Liver (tissue), 3 donors: ENCODE data around the gene GOSR1.

Source experiments
- FOXA1 ChIP-seq: IDR thresholded peaks from 2 replicates; pipeline ENCODE4 v1.6.1; 2016; ENCODE audit warnings: antibody characterized with exemption
- HNF4A ChIP-seq, 2 donors: conservative IDR thresholded peaks; 2 replicates each; pipeline ENCODE4 v1.6.1; 2016; ENCODE audit warnings: antibody characterized with exemption in 2 of 2, mild to moderate bottlenecking in 2 of 2
- JUND ChIP-seq, 2 donors: IDR thresholded peaks; 2 replicates each; pipeline ENCODE4 v1.6.1; 2016; ENCODE audit warnings: antibody characterized with exemption in 2 of 2
- RAD21 ChIP-seq, 2 donors: IDR thresholded peaks; 2 replicates each; pipeline ENCODE4 v1.6.1; 2016; ENCODE audit warnings: antibody characterized with exemption in 2 of 2, mild to moderate bottlenecking in 2 of 2
- REST ChIP-seq: IDR thresholded peaks from 2 replicates; pipeline ENCODE4 v1.6.1; 2016; ENCODE audit warnings: antibody characterized with exemption, mild to moderate bottlenecking
- SP1 ChIP-seq: IDR thresholded peaks from 2 replicates; pipeline ENCODE4 v1.6.1; 2018; ENCODE audit warnings: antibody characterized with exemption, mild to moderate bottlenecking
- TAF1 ChIP-seq: conservative IDR thresholded peaks from 2 replicates; pipeline ENCODE4 v1.6.1; 2016; ENCODE audit warnings: antibody characterized with exemption, mild to moderate bottlenecking
- YY1 ChIP-seq: IDR thresholded peaks from 2 replicates; pipeline ENCODE4 v1.6.1; 2016; ENCODE audit warnings: antibody characterized with exemption, mild to moderate bottlenecking
- TF ChIP-seq, protein P1 (sequence below): fragments of 150-350 bp; IDR thresholded peaks from 2 replicates; pipeline ENCODE4 v1.5.1; 2017; ENCODE audit warnings: improper control_type of control experiment, low read depth, low read length; ENCODE audit not compliant: missing input control
- TF ChIP-seq, protein P2 (sequence below): IDR thresholded peaks from 2 replicates; pipeline ENCODE4 v1.6.1; 2016; ENCODE audit warnings: antibody characterized with exemption
- TF ChIP-seq, protein P3 (sequence below): IDR thresholded peaks from 2 replicates; pipeline ENCODE4 v1.6.1; 2016; ENCODE audit warnings: antibody characterized with exemption
- TF ChIP-seq, protein P4 (sequence below): IDR thresholded peaks from 2 replicates; pipeline ENCODE4 v1.6.1; 2016; ENCODE audit warnings: antibody characterized with exemption
- donor health status: healthy.
- donor health status: healthy.

DNA sequence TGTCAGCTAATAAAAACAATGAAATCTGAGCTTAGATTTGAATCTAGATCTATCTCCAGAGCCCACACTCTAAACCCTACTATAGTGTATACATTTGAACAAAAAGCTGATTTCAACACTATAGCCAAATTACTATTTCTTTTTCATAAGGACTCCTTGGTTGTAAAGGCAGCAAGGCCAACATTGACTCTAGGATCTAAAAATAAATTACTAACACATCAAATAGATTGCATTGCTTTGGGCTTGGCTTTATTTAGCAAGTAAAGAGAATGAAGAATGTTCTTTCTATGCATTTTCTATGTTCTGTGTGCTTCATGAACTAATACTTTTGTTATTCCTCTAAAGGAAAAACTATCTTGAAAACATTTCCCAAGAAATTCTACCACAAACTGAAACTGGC lies 5.3 kb downstream of the GOSR1 start:
- TF ChIP-seq, protein P1, sequence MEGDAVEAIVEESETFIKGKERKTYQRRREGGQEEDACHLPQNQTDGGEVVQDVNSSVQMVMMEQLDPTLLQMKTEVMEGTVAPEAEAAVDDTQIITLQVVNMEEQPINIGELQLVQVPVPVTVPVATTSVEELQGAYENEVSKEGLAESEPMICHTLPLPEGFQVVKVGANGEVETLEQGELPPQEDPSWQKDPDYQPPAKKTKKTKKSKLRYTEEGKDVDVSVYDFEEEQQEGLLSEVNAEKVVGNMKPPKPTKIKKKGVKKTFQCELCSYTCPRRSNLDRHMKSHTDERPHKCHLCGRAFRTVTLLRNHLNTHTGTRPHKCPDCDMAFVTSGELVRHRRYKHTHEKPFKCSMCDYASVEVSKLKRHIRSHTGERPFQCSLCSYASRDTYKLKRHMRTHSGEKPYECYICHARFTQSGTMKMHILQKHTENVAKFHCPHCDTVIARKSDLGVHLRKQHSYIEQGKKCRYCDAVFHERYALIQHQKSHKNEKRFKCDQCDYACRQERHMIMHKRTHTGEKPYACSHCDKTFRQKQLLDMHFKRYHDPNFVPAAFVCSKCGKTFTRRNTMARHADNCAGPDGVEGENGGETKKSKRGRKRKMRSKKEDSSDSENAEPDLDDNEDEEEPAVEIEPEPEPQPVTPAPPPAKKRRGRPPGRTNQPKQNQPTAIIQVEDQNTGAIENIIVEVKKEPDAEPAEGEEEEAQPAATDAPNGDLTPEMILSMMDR: no peak
- TF ChIP-seq, protein P2, sequence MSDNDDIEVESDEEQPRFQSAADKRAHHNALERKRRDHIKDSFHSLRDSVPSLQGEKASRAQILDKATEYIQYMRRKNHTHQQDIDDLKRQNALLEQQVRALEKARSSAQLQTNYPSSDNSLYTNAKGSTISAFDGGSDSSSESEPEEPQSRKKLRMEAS: no peak
- TF ChIP-seq JUND (IDR thresholded peaks at IDR 0.05) (no peak), TAF1 (no peak), REST (no peak), YY1 (no peak), RAD21 (IDR thresholded peaks at IDR 0.05) (no peak), SP1 (no peak), HNF4A (conservative IDR thresholded peaks at IDR 0.05) (no peak), FOXA1 (no peak)
- TF ChIP-seq, protein P3, sequence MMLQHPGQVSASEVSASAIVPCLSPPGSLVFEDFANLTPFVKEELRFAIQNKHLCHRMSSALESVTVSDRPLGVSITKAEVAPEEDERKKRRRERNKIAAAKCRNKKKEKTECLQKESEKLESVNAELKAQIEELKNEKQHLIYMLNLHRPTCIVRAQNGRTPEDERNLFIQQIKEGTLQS: no peak
- TF ChIP-seq, protein P4, sequence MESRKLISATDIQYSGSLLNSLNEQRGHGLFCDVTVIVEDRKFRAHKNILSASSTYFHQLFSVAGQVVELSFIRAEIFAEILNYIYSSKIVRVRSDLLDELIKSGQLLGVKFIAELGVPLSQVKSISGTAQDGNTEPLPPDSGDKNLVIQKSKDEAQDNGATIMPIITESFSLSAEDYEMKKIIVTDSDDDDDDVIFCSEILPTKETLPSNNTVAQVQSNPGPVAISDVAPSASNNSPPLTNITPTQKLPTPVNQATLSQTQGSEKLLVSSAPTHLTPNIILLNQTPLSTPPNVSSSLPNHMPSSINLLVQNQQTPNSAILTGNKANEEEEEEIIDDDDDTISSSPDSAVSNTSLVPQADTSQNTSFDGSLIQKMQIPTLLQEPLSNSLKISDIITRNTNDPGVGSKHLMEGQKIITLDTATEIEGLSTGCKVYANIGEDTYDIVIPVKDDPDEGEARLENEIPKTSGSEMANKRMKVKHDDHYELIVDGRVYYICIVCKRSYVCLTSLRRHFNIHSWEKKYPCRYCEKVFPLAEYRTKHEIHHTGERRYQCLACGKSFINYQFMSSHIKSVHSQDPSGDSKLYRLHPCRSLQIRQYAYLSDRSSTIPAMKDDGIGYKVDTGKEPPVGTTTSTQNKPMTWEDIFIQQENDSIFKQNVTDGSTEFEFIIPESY: no peak
